SU-DHL-6 (cell line): ENCODE data around the gene ANKRD34A.

Source experiments
- H2AFZ ChIP-seq: fragments of 200-600 bp; sonication (generic); 2 replicates; pipeline ENCODE4 v1.6.1; 2014; ENCODE audit warnings: low read depth, mild to moderate bottlenecking, moderate library complexity, mixed read lengths, antibody characterized with exemption, low read length; ENCODE audit not compliant: severe bottlenecking
- H3F3A ChIP-seq: fragments of 200-600 bp; shearing (Covaris generic); 2 replicates; pipeline ENCODE4 v1.6.0; 2016; ENCODE audit warnings: antibody characterized with exemption, mild to moderate bottlenecking; ENCODE audit not compliant: insufficient read depth
- H3K27ac ChIP-seq: fragments of 200-600 bp; sonication (generic); 2 replicates; pipeline ENCODE4 v1.5.1; 2016; ENCODE audit warnings: low read depth, mild to moderate bottlenecking, low read length, moderate library complexity, mixed read lengths
- H3K27me3 ChIP-seq: fragments of 200-600 bp; sonication (generic), shearing (Covaris generic); 2 replicates; pipeline ENCODE4 v1.6.0; 2014; ENCODE audit warnings: mild to moderate bottlenecking, low read length
- H3K36me3 ChIP-seq: fragments of 200-600 bp; sonication (generic); 2 replicates; pipeline ENCODE4 v1.6.1; 2014; ENCODE audit warnings: mild to moderate bottlenecking, low read length, mixed read lengths
- H3K4me2 ChIP-seq: fragments of 300-600, 200-600 bp; shearing (Covaris generic), sonication (generic); 2 replicates; pipeline ENCODE4 v1.6.0; 2014; ENCODE audit warnings: low read length, low read depth, mild to moderate bottlenecking; ENCODE audit not compliant: poor library complexity, severe bottlenecking
- H3K4me3 ChIP-seq: fragments of 200-600 bp; sonication (generic); 2 replicates; pipeline ENCODE4 v1.5.1; 2014; ENCODE audit warnings: antibody characterized with exemption, low read length, mild to moderate bottlenecking, mixed read lengths; ENCODE audit not compliant: insufficient read depth, poor library complexity, severe bottlenecking
- H3K79me2 ChIP-seq: fragments of 200-600 bp; sonication (generic); 2 replicates; pipeline ENCODE4 v1.6.1; 2014; ENCODE audit warnings: mild to moderate bottlenecking, low read length, moderate library complexity; ENCODE audit not compliant: insufficient read depth
- H3K9ac ChIP-seq: fragments of 200-600 bp; sonication (generic); 2 replicates; pipeline ENCODE4 v1.7.0; 2014; ENCODE audit warnings: mild to moderate bottlenecking, low read length
- H3K9me2 ChIP-seq: fragments of 200-600 bp; sonication (generic); replicated peaks from 2 replicates; pipeline ENCODE4 v1.6.1; 2014; ENCODE audit warnings: low read length; ENCODE audit not compliant: insufficient read depth
- H3K9me3 ChIP-seq: fragments of 200-600 bp; sonication (generic); 2 replicates; pipeline ENCODE4 v1.6.1; 2014; ENCODE audit warnings: low read length, mixed read lengths; ENCODE audit not compliant: insufficient read depth
- H4K20me1 ChIP-seq: fragments of 200-600 bp; sonication (generic); 2 replicates; pipeline ENCODE4 v1.6.1; 2014; ENCODE audit warnings: low read depth, mild to moderate bottlenecking, antibody characterized with exemption, low read length, moderate library complexity, mixed read lengths
- EZH2phosphoT487 ChIP-seq: fragments of 200-600 bp; sonication (generic), shearing (Covaris generic); conservative IDR thresholded peaks from 2 replicates; pipeline ENCODE4 v1.6.1; 2018; ENCODE audit warnings: mild to moderate bottlenecking, antibody characterized with exemption, low read length, moderate library complexity, mixed read lengths
- TF ChIP-seq, protein P1 (sequence below): fragments of 200-600 bp; sonication (generic); IDR thresholded peaks from one replicate; pipeline ENCODE4 v1.5.1; 2017; ENCODE audit warnings: antibody characterized with exemption, mild to moderate bottlenecking, low read length, moderate library complexity; ENCODE audit not compliant: insufficient read depth, poor library complexity, severe bottlenecking

ANKRD34A gene

DNA sequence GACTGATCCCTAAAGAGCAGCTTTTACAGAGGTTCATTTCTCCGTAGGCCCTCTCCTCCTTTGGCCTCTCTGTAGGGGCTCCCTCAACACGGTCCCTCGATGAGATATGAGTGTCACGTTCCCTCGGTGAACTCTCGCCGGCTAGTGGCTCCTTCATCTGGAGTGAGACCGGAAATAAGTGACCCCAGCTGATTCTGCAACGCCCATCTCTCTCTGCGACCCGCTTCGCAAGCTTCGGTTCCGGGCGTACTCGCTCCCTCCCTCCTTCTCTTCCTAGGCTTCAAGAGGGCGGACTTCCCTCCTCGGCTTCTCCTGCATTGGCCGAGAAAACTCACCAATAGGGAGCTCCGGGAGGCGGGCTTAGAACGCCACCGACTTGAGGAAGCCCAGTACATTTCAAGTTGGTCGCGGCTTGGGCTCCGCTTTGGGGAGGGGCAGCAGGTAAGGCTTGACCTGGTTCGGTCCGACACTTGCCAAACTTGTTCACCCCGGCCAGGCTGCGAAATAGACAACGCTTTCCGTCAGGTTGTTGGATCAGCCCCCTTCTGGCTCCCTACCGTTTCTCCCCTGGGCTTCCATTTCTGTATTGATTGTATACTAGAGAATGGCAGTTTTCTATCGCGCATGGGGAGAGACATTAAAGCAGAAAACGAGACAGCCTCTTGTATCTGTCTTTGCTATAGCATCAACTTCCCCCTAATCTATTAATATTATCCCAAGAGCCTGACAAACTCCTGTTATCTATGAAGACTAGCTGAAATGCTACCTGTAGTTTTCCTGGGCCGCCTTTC lies at the start of gene ANKRD34A, which contains the start of gene POLR3GL:
Gene ANKRD34A, minus strand, starts transcription at position 248 of the 791 bp plus-strand sequence. CDS start 2,816 bp downstream, outside the sequence.
Gene POLR3GL, plus strand, starts transcription at position 363 of the 791 bp plus-strand sequence. CDS start 10,176 bp downstream, outside the sequence.
- Histone ChIP-seq H3K9me3 (no peaks in the 10 kb centered on the region), H3K27me3 (no peaks in the 10 kb centered on the region), H3K9ac (peak within 1 kb of the TSS; percentile 65), H3K36me3 (no peaks in the 10 kb centered on the region), H3K4me3 (peak within 1 kb of the TSS; percentile 71), H3K79me2 (no peaks in the 10 kb centered on the region), H3F3A (peaks cover 16% of the 10 kb centered on the region; the same call in 1 of the 2 replicates), H2AFZ (peak within 1 kb of the TSS; percentile 73), H3K4me2 (peak within 1 kb of the TSS; percentile 76), H4K20me1 (no peaks in the 10 kb centered on the region), H3K27ac (no peak within 1 kb of the TSS), H3K9me2 (no peaks in the 10 kb centered on the region)
- TF ChIP-seq, protein P1, sequence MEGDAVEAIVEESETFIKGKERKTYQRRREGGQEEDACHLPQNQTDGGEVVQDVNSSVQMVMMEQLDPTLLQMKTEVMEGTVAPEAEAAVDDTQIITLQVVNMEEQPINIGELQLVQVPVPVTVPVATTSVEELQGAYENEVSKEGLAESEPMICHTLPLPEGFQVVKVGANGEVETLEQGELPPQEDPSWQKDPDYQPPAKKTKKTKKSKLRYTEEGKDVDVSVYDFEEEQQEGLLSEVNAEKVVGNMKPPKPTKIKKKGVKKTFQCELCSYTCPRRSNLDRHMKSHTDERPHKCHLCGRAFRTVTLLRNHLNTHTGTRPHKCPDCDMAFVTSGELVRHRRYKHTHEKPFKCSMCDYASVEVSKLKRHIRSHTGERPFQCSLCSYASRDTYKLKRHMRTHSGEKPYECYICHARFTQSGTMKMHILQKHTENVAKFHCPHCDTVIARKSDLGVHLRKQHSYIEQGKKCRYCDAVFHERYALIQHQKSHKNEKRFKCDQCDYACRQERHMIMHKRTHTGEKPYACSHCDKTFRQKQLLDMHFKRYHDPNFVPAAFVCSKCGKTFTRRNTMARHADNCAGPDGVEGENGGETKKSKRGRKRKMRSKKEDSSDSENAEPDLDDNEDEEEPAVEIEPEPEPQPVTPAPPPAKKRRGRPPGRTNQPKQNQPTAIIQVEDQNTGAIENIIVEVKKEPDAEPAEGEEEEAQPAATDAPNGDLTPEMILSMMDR = no peak
- TF ChIP-seq EZH2phosphoT487 = no peak

DNA sequence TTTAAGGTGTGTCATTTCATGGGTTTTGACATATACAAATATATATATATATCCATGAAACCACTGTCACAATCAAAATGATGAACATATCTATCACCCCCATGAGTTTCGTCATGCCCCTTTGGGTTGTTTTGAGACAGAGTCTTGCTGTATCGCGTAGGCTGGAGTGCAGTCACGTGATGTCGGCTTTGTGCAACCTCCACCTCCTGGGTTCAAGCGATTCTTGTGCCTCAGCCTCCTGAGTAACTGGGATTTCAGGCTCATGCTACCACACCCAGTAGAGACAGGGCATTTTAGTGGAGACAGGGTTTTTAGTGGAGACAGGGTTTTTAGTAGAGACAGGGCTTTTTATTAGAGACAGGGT lies 49.2 kb upstream of the ANKRD34A start:
- Histone ChIP-seq H3K27me3 (no peaks in the 10 kb centered on the region), H2AFZ (no peak overlapping the region)

DNA sequence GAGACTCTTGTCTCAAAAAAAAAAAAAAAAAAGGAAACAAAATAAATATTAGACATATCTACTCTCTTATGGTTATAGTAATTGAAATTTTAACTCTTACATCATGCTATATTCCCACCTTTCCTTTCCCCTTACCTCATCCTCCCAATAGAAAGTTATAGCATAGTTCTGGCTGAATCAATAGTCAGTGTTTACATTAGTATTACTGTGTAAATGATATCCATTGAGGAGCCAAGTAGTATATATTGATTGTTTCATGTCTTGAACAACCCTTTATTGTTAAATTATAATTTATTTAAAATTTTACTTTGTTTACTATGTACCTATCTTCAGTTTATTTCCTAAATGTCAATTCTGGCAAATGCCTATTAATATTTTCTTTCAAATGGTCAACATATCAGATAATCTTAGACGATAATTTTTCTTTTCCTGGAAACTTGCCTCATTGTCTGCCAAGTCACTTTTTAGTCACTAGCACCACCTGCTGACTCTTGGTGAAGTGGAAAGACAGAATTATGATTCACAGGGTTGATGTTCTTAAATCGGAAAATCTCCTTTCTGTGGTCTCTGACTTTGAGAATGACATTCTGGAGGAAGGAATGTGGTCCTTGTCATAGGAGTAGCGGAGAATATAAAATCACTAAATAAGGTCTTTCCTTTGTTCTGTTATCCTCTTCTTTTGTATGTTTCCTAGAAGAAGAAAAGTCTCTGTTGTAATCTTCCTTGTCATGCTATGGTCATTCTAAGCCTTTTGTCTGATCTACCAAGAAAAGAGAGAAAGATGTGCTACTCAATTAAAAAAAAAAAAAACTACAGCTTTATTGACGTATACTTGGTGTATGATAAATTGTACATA lies 48.6 kb upstream of the ANKRD34A start:
- H3K27me3 ChIP-seq = no peaks in the 10 kb centered on the region
- H3K9me3 ChIP-seq = no peaks in the 10 kb centered on the region
- H2AFZ ChIP-seq = no peak overlapping the region
- no peak overlapping the region for H3K4me2 ChIP-seq
- H3K79me2 ChIP-seq = no peaks in the 10 kb centered on the region
- H3F3A ChIP-seq = no peaks in the 10 kb centered on the region
- no peak overlapping the region for H3K4me3 ChIP-seq
- H3K9ac ChIP-seq = no peak overlapping the region
- no peak overlapping the region for H3K27ac ChIP-seq
- TF ChIP-seq, protein P1 = peak; percentile 74
- TF ChIP-seq EZH2phosphoT487 = no peak
- no peaks in the 10 kb centered on the region for H3K36me3 ChIP-seq
- no peaks in the 10 kb centered on the region for H3K9me2 ChIP-seq
- no peaks in the 10 kb centered on the region for H4K20me1 ChIP-seq

More for the DNA sequence above, 49.2 kb upstream of the ANKRD34A start:
- Histone ChIP-seq H3K79me2 (no peaks in the 10 kb centered on the region), H3K27ac (no peak overlapping the region), H3F3A (no peaks in the 10 kb centered on the region), H3K9ac (no peak overlapping the region), H3K4me2 (no peak overlapping the region), H3K4me3 (no peak overlapping the region), H3K9me2 (no peaks in the 10 kb centered on the region), H3K36me3 (no peaks in the 10 kb centered on the region), H4K20me1 (no peaks in the 10 kb centered on the region), H3K9me3 (no peaks in the 10 kb centered on the region)
- no peak for TF ChIP-seq EZH2phosphoT487
- TF ChIP-seq, protein P1 = no peak
